Measurements from ENCODE around the gene LYZL4. TPM values are rescaled to one million over a fixed set of nuclear protein-coding genes. Genes with fewer than 3 reads are reported as not detected.

The LYZL4 gene
- total and polyA plus RNA-seq, 4 experiments from 2014 or later: not detected

DNA sequence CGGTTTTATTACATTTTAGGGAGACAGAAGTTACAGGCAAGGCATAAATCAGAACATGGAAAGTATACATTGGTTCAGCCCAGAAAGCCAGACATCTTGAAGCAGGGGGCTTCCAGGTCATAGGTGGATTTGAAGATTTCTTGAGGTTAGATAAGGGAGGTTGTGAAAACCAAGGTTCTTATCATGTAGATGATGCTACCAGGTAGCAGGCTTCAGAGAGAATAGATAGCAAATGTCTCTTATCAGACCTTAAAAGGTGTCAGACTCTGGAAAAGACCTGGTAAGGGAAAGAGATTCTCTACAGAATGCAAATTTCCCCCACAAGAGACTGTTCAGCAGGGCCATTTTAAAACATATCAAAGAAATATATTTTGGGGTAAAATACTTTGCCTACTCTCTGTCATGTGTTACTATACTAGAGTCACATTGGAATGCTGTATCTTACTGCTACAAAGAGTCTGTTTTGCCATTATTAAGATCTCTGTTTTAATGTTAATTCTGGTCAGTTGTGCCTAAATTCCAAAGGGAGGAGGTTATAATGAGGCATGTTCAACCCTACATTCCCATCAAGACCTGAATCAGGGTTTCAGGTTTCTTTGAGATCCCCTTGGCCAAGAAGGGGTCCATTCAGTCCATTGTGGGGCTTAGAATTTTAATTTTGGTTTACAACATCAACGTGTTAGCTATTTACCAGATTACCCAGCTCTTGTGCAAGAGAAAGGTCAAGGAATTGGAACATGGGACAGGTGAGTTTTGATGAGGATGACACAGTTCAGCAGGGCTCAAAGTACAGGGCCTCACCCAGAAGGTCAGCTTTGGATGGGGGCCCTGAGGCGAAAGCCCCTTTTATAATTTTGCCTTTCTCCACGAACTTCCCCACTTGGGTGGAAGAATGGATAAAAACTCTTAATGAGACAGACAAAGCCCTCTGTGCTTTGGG, 36.0 kb upstream of the LYZL4 start:
- Histone ChIP-seq H3K27me3 (ENCODE audit: insufficient read depth, low read length) (no peaks in the 10 kb centered on the region), H3K27ac (ENCODE audit: low read depth, low read length) (no peak overlapping the region), H3K4me3 (ENCODE audit: low read length in 2 of 2) (no peak overlapping the region), H3K36me3 (ENCODE audit: insufficient read depth, low read length) (no peaks in the 10 kb centered on the region), H3K4me1 (ENCODE audit: insufficient read depth, low read length) (no peaks in the 10 kb centered on the region), H3K9me3 (ENCODE audit: control insufficient read depth in 1 of 2, low read length in 2 of 2) (no peaks in the 10 kb centered on the region)
- ChIA-PET CTCF (ENCODE audit: partially characterized antibody) (interaction anchor here (1.0 kb wide), 1 partner anchor 11 kb away, joined by 4 read pairs; no protein-coding TSS in a partner anchor), POLR2A (ENCODE audit: partially characterized antibody) (no interaction called here)
- no peak overlapping the region for H3K4me3 Mint-ChIP-seq
- DNase-seq: no peak
- H3K9me3 Mint-ChIP-seq: no peaks in the 10 kb centered on the region
- intact Hi-C loops (cut with micrococcal nuclease): no loop called here
- no peak overlapping the region for H3K27ac Mint-ChIP-seq
- peaks cover 2 to 12% of the 10 kb centered on the region in 2 donors for H3K27me3 Mint-ChIP-seq
- no peaks in the 10 kb centered on the region for H3K36me3 Mint-ChIP-seq
- H3K4me1 Mint-ChIP-seq: no peaks in the 10 kb centered on the region

DNA sequence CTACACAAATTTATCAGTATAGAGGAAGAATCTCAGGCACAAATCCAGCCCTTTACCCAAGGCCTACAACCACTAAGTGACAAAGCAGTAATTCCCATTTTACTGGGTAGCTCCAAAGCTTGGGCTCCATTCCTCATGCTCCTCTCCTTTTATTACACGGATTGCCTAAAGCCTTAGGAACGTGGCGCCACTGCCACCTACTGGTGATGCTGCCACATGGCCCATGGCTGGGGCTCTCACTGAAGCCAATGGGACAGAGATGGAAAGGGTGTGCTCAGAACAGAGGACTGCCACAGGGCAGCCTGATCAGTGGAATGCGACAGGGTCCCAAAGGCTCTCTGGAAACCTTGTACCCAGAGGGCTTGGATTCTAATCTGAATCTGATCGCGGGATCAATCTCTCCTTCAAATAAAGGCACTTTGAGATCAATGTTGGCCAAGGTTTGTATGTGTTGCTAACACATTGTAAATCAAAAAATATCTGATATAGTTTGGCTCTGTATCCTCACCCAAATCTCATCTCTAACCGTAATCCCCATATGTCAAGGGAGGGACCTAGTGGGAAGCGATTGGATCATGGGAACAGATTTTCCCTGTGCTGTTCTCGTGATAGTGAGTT, 33.5 kb upstream of the LYZL4 start:
- no peaks in the 10 kb centered on the region for H3K27me3 ChIP-seq (ENCODE audit: insufficient read depth, low read length)
- Mint-ChIP-seq H3K27ac (no peak overlapping the region), H3K4me3 (no peak overlapping the region), H3K36me3 (no peaks in the 10 kb centered on the region), H3K4me1 (no peaks in the 10 kb centered on the region), H3K27me3 (peaks cover 4 to 18% of the 10 kb centered on the region in 2 donors), H3K9me3 (no peaks in the 10 kb centered on the region)
- H3K4me1 ChIP-seq (ENCODE audit: insufficient read depth, low read length): no peaks in the 10 kb centered on the region
- H3K36me3 ChIP-seq (ENCODE audit: insufficient read depth, low read length): no peaks in the 10 kb centered on the region
- ChIA-PET CTCF (ENCODE audit: partially characterized antibody) (interaction anchor here (0.7 to 5.5 kb wide), 21 partner anchors 8 to 549 kb away, joined by 3 to 57 read pairs (median 4); no protein-coding TSS in a partner anchor), POLR2A (ENCODE audit: partially characterized antibody) (no interaction called here)
- H3K9me3 ChIP-seq (ENCODE audit: control insufficient read depth in 1 of 2, low read length in 2 of 2): no peaks in the 10 kb centered on the region
- no peak overlapping the region for H3K27ac ChIP-seq (ENCODE audit: low read depth, low read length)
- peak; percentile 47 to 63 (median 59) for DNase-seq
- no peak overlapping the region for H3K4me3 ChIP-seq (ENCODE audit: low read length in 2 of 2)
- intact Hi-C loops (cut with micrococcal nuclease): loop anchor here (1.0 to 5.0 kb wide), 5 partner anchors 115 to 1864 kb away; no protein-coding TSS in a partner anchor

DNA sequence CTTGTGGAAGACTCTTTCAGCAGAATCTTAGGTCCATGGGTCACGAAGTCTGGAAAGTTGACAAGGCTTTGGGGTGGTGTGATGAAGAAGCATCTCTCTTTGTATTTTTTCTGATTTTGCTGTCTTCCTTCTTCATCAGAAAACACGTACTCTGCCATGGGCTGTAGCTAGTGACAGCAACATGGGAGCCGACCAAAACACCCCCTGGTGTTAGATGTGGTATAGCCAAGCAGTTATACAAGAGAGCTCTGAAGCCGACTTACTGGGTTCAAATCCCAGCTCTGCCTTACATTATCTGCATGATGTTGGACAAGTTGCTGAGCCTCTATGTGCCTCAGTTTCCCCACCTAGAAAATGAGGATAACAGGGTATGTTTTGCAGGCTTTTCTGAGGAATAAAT, 32.9 kb upstream of the LYZL4 start:
- intact Hi-C loops (cut with micrococcal nuclease): loop anchor here (1.0 to 5.0 kb wide), 4 partner anchors 116 to 324 kb away; no protein-coding TSS in a partner anchor
- Mint-ChIP-seq H3K36me3 (no peaks in the 10 kb centered on the region), H3K27ac (no peak overlapping the region), H3K9me3 (no peaks in the 10 kb centered on the region), H3K4me3 (no peak overlapping the region), H3K4me1 (no peaks in the 10 kb centered on the region), H3K27me3 (peaks cover 4 to 15% of the 10 kb centered on the region in 2 donors)
- no peaks in the 10 kb centered on the region for H3K27me3 ChIP-seq (ENCODE audit: insufficient read depth, low read length)
- CTCF ChIA-PET (ENCODE audit: partially characterized antibody): interaction anchor here (0.7 to 5.5 kb wide), 23 partner anchors 8 to 549 kb away, joined by 3 to 57 read pairs (median 4); no protein-coding TSS in a partner anchor
- no peak overlapping the region for H3K4me3 ChIP-seq (ENCODE audit: low read length in 2 of 2)
- POLR2A ChIA-PET (ENCODE audit: partially characterized antibody): no interaction called here
- DNase-seq: no peak
- no peaks in the 10 kb centered on the region for H3K9me3 ChIP-seq (ENCODE audit: control insufficient read depth in 1 of 2, low read length in 2 of 2)
- no peaks in the 10 kb centered on the region for H3K36me3 ChIP-seq (ENCODE audit: insufficient read depth, low read length)
- H3K27ac ChIP-seq (ENCODE audit: low read depth, low read length): no peak overlapping the region
- no peaks in the 10 kb centered on the region for H3K4me1 ChIP-seq (ENCODE audit: insufficient read depth, low read length)

DNA sequence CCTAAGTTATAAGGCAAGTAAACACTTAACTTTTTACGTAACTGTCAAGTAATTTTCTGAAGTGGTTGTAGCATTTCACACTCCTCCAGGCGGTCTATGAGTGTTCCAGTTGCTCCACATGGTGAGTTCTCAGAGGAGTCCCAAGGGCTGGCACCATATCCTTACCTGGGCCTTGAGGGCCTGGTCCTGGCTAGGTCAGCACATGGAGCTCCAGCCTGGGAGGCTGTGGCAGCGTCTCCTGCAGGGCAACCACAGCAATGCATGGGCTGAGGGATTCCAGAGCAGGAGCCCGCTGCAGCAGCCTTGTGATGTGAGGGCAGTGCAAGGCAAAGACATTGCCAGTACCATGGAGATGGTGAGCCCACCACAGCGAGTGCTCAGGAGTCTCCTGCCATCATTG, 32.2 kb upstream of the LYZL4 start:
- H3K36me3 ChIP-seq (ENCODE audit: insufficient read depth, low read length): no peaks in the 10 kb centered on the region
- H3K27ac ChIP-seq (ENCODE audit: low read depth, low read length): no peak overlapping the region
- Mint-ChIP-seq H3K9me3 (no peaks in the 10 kb centered on the region), H3K36me3 (no peaks in the 10 kb centered on the region), H3K27me3 (peaks cover 3 to 13% of the 10 kb centered on the region in 2 donors), H3K4me3 (no peak overlapping the region), H3K27ac (peak overlapping the region in 1 of 7 donors; percentile 7), H3K4me1 (no peaks in the 10 kb centered on the region)
- H3K4me1 ChIP-seq (ENCODE audit: insufficient read depth, low read length): no peaks in the 10 kb centered on the region
- DNase-seq: no peak
- intact Hi-C loops (cut with micrococcal nuclease): loop anchor here (1.0 to 5.0 kb wide), 4 partner anchors 116 to 324 kb away; no protein-coding TSS in a partner anchor
- ChIA-PET CTCF (ENCODE audit: partially characterized antibody) (interaction anchor here (0.8 to 5.5 kb wide), 17 partner anchors 9 to 538 kb away, joined by 3 to 57 read pairs (median 4); no protein-coding TSS in a partner anchor), POLR2A (ENCODE audit: partially characterized antibody) (no interaction called here)
- H3K4me3 ChIP-seq (ENCODE audit: low read length in 2 of 2): no peak overlapping the region
- no peaks in the 10 kb centered on the region for H3K9me3 ChIP-seq (ENCODE audit: control insufficient read depth in 1 of 2, low read length in 2 of 2)
- H3K27me3 ChIP-seq (ENCODE audit: insufficient read depth, low read length): no peaks in the 10 kb centered on the region

DNA sequence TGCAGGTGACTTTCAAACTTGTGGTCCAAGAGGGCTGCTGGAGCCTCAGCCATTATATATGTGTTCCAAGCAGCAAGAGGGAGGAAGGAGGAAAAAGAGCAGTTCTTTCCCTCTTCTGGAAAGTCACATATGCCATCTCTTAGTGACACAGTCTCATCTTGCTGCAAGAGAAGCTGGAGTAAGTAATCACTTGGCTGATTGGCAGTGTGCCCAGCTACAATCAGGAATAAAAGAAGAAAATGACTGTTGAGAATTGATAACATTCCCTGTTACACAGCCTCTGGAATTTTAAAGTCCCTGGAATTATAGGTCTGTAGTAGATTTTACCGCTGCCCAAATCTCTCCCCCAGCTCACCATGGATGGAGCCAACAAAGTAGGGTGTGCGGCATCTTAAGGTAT, 31.4 kb upstream of the LYZL4 start:
- Mint-ChIP-seq H3K27me3 (peaks cover 3 to 13% of the 10 kb centered on the region in 2 donors), H3K36me3 (peaks cover 0 to 4% of the 10 kb centered on the region in 2 donors), H3K27ac (no peak overlapping the region), H3K4me1 (no peaks in the 10 kb centered on the region), H3K9me3 (peaks cover 0 to 4% (median 0%) of the 10 kb centered on the region in 8 donors), H3K4me3 (no peak overlapping the region)
- intact Hi-C loops (cut with micrococcal nuclease): loop anchor here (2.0 to 5.0 kb wide), 3 partner anchors 117 to 323 kb away; no protein-coding TSS in a partner anchor
- Histone ChIP-seq H3K27ac (ENCODE audit: low read depth, low read length) (no peak overlapping the region), H3K9me3 (ENCODE audit: control insufficient read depth in 1 of 2, low read length in 2 of 2) (no peaks in the 10 kb centered on the region), H3K4me1 (ENCODE audit: insufficient read depth, low read length) (no peaks in the 10 kb centered on the region), H3K4me3 (ENCODE audit: low read length in 2 of 2) (no peak overlapping the region), H3K27me3 (ENCODE audit: insufficient read depth, low read length) (no peaks in the 10 kb centered on the region), H3K36me3 (ENCODE audit: insufficient read depth, low read length) (no peaks in the 10 kb centered on the region)
- ChIA-PET POLR2A (ENCODE audit: partially characterized antibody) (no interaction called here), CTCF (ENCODE audit: partially characterized antibody) (interaction anchor here (1.5 to 5.5 kb wide), 2 partner anchors 111 to 193 kb away, joined by 3 to 57 read pairs; no protein-coding TSS in a partner anchor)
- no peak for DNase-seq

DNA sequence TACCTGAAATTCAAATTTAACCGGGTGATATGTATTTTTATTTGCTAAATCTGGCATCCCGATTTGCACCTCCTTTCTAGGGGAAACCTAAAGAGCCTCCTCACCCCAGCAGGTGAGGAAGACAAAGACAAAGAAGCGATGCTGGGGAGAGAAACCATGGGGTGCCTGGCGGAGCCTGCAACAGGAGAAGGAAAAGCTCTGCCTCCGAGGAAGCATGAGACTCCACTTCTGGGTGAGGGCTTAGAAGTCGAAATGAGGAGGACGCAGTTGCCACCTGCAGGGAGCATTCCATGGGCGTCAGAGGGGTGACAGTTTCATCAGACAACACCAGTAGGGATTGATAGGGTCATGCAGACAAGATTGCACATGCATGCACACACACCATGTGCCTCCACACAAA, 30.5 kb upstream of the LYZL4 start:
- no peaks in the 10 kb centered on the region for H3K4me1 ChIP-seq (ENCODE audit: insufficient read depth, low read length)
- H3K27me3 ChIP-seq (ENCODE audit: insufficient read depth, low read length): no peaks in the 10 kb centered on the region
- no peaks in the 10 kb centered on the region for H3K36me3 ChIP-seq (ENCODE audit: insufficient read depth, low read length)
- ChIA-PET POLR2A (ENCODE audit: partially characterized antibody) (no interaction called here), CTCF (ENCODE audit: partially characterized antibody) (interaction anchor here (1.5 to 5.5 kb wide), 2 partner anchors 112 to 193 kb away, joined by 3 to 57 read pairs; no protein-coding TSS in a partner anchor)
- H3K9me3 Mint-ChIP-seq: peaks cover 0 to 4% (median 0%) of the 10 kb centered on the region in 8 donors
- intact Hi-C loops (cut with micrococcal nuclease): loop anchor here (5.0 kb wide), 1 partner anchor 209 kb away; no protein-coding TSS in a partner anchor
- H3K4me3 ChIP-seq (ENCODE audit: low read length in 2 of 2): no peak overlapping the region
- H3K27ac ChIP-seq (ENCODE audit: low read depth, low read length): no peak overlapping the region
- H3K27ac Mint-ChIP-seq: no peak overlapping the region
- peak overlapping the region in 1 of 8 donors; percentile 2 for H3K4me3 Mint-ChIP-seq
- no peaks in the 10 kb centered on the region for H3K4me1 Mint-ChIP-seq
- DNase-seq: no peak
- H3K27me3 Mint-ChIP-seq: peaks cover 3 to 13% of the 10 kb centered on the region in 2 donors
- peaks cover 0 to 4% of the 10 kb centered on the region in 2 donors for H3K36me3 Mint-ChIP-seq
- H3K9me3 ChIP-seq (ENCODE audit: control insufficient read depth in 1 of 2, low read length in 2 of 2): no peaks in the 10 kb centered on the region
